Stimulated activated CD4-positive, alpha-beta T cell treated with anti-CD3 and anti-CD28 coated beads, TNF-alpha, amount 100 ng/mL, for 24 hours (primary cell): ENCODE data around the gene MIF.
A peak's percentile ranks its signal among the peaks of the same experiment; 100 is the strongest.
"Not testable (repeated sequence)": the region's sequence is repeated elsewhere in the genome, so short reads cannot be mapped to it uniquely, and the experiment has no call there.

ENCODE experiments used
- DNase-seq, 3 experiments: peaks; one replicate each; pipeline ENCODE4 v3.0.0-alpha.2; 2020; ENCODE audit warnings: low read depth in 3 of 3

Gene MIF

GRCh38 chr22:23903328-23903971 lies 9.3 kb downstream of the MIF start:
- no peak for DNase-seq

- no peak for DNase-seq
Observed at GRCh38 chr22:23904573-23905254, 10.5 kb downstream of the MIF start.

GRCh38 chr22:23906641-23907040 lies 12.5 kb downstream of the MIF start:
- no peak for DNase-seq

- DNase-seq = not testable (repeated sequence)
Observed at GRCh38 chr22:23907423-23907822, 13.2 kb downstream of the MIF start.

DNA sequence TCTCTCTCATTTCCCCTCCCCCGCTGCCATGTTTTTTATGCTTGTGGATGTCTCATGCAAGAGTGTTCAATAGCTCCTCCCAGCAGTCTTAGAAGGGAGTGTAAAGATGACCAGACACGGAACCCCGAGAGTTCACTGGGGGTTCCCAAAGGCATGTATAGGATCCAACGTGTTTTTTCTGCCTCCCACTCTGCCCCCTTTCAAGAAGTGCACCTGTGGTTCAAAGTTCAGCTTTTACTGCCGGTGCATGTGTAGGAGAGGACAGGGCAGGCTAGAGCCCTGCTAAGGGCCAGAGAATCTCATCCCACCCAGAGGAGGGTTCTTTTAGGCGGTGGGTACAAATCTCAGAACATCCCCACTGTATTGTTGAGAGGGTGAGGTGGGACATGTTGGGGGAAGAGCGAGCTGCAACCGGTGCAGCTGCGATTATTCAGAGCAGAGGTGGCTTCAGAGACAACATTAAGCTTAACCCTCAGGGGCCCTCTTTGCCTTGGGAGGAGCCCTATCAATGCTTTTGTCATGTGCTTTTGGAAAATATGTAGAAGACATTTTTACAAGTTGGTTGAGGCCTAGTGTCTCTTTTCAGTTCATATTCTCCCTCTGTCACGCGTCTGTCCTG lies 14.5 kb downstream of the MIF start:
- no peak for DNase-seq

DNA sequence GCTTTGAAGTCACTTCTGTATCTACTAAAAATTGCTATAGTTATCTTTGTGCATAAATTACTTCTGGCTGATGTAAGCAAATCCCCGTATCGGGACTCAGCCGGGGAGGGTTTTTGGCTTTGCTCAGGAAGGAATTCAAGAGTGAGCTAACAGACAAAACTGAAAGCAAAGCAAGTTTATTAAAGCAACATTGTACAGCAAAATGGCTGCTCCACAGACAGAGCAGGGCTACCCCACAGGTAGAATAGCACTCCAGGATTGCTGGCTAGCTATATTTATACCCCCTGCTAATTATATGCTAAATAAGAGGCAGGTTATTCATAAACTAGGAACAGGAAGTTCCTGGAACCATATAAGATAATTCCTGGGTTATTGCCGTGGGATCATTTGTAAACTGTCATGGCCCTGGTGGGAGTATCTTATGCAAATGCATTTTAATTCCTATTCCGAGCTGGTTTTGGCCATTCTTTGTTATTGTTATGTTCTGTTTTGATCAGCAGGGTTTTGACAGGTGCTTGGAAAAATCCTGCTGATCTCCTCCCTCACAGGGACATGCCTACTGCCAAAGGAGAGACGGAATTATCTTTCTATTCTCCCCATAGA lies 15.2 kb downstream of the MIF start:
- no peak for DNase-seq

GRCh38 chr22:23910496-23911190 lies 16.5 kb downstream of the MIF start:
- no peak for DNase-seq

DNA sequence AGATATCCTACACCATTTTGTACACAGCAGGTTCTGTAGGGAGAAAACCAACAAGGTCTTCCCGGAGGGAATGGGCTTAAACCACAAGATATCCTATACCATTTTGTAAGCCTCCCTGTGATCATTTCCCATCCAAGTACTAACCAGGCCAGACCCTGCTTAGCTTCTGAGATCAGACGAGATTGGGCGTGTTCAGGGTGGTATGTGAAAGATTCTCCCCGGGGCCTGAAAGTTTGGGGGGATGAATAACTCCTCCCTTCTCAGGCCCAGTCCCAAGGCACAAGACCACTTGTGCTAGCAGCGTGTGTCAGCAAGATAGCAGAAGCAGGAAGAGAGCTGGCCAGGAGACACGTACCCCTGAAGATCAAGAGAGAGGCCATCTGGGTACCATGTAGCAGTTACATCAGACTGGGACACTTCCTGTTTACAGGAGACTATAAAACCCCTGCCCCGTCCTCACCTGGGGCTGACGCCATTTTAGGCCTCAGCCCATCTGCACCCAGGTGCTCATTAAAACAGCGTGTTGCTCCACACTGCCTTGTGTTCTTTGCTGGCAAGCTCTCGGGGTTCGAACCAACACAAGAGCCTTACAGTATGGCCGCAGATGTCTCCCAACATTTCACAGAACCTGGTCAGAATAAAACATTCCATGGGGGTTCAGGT lies 17.3 kb downstream of the MIF start:
- no peak for DNase-seq

GRCh38 chr22:23912293-23912903 lies 18.2 kb downstream of the MIF start:
- no peak for DNase-seq

- DNase-seq = no peak
Observed at GRCh38 chr22:23913306-23913660, 19.1 kb downstream of the MIF start.

GRCh38 chr22:23913661-23914353 lies 19.6 kb downstream of the MIF start:
- DNase-seq = peak; percentile 99 to 100 (median 99)

GRCh38 chr22:23915290-23915689 lies 21.1 kb downstream of the MIF start:
- no peak for DNase-seq

- DNase-seq = not testable (repeated sequence)
Observed at GRCh38 chr22:23920267-23920611, 26.1 kb downstream of the MIF start.

DNA sequence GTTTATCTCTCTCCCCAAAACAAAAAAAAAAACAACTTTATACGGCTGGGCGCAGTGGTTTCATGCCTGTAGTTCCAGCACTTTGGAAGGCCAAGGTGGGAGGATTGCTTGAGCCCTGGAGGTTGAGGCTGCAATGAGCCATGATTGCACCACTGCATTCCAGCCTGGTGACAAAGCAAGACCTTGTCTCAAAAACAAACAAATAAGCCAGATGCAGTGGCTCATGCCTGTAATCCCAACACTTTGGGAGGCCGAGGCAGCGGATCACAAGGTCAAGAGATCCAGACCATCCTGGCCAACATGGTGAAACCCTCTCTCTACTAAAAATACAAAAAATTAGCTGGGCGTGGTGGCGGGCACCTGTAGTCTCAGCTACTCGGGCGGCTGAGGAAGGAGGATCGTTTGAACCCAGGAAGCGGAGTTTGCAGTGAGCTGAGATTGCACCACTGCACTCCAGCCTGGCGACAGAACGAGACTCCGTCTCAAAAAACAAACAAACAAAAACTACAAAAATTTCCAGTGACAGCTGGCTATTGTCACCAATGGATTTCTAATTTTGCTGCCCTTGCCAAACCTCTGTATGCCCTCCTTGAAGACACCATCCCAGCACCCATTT lies 27.5 kb downstream of the MIF start:
- not testable (repeated sequence) for DNase-seq

DNA sequence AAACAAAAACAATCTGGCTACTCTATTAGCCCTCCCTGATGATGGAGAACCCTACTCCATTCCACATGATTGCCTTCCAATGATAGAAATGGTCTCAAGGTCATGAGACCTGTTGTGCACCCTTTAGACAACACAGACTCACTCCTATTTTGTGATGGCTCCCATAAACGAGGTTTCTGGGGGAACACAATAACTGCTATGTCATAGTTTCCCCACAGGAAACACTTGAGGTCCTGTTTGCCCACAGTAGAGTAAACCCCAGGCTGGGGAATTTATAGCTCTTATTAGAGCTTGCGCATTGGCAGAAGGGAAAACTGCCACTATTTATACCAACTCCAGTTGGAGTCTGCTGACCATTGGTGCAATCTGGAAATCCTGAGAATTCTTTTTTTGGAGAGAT lies 28.7 kb downstream of the MIF start:
- no peak for DNase-seq

DNA sequence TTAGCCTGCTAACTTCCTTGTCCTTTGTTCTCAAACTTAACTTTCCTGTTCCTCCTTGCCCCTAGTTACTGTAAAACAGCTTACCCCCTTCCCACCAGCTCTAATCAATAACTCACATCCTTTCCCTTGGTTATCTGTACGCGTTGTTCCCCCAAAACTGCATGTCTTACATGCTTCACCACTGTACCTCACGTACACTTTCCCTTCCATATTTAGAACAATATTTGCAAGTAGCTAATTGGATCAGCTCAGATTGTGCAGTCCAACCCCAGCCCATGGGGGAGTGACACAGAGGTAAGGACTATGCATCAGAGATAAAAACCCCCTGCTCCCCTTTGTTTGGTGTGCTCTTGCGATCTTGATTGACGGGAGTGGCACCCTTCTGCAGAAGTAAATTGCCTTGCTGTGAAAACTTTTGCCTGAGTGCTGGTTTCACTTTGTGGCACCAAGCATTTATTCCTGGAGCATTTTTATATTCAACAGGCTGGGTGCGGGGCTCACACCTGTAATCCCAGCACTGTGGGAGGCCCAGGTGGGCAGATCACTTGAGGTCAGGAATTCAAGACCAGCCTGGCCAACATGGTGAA lies 30.9 kb downstream of the MIF start:
- no peak for DNase-seq

DNA sequence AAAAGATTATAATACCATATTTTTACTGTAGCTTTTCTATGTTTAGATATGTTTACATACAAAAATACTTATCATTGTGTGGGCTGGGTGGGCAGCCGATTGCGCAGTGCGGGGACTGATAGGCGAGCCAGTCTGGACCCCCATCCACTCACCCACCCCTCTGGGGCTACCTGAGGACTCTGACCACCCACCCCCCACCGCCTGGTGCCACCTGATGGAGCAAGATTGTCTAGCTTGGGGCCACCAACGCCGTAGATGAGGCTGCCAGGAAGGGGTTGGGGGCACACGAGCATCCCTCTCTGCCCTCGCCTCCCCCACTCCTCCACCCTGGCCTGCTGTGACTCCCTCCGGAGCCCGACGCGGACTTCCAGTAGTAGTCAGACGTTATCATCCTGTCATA lies 32.4 kb downstream of the MIF start:
- no peak for DNase-seq

GRCh38 chr22:23938328-23939016 lies 44.3 kb downstream of the MIF start:
- DNase-seq = no peak

GRCh38 chr22:23939017-23939357 lies 44.8 kb downstream of the MIF start:
- no peak for DNase-seq
